Tibial artery (tissue), 4 donors: ENCODE data around the gene RSPH1.

Source experiments
- DNase-seq, 2 donors: peaks; one replicate each; pipeline ENCODE4 v3.0.0-alpha.2; 2019
- H3K27ac ChIP-seq, 2 donors: fragments of 200-600 bp; sonication (generic) in 1 of 2; 1 replicate in 1 of 2; 2 replicates in 1 of 2; pipeline ENCODE4 v1.5.1; 2018 to 2019; ENCODE audit warnings: mild to moderate bottlenecking in 1 of 2
- H3K27me3 ChIP-seq, 2 donors: fragments of 200-600 bp; sonication (generic) in 1 of 2; one replicate each; pipeline versions ENCODE4 v1.5.1 to v1.6.0; 2016 to 2019
- H3K36me3 ChIP-seq, 3 donors: fragments of 200-600 bp; sonication (generic) in 2 of 3; one replicate each; pipeline ENCODE4 v1.5.1; 2016 to 2019; ENCODE audit warnings: mild to moderate bottlenecking in 2 of 3
- H3K4me1 ChIP-seq, 4 donors: fragments of 200-600 bp; sonication (generic) in 2 of 4; 1 replicate in 3 of 4; 2 replicates in 1 of 4; pipeline ENCODE4 v1.5.1; 2016 to 2019
- H3K4me3 ChIP-seq, 2 donors: fragments of 200-600 bp; sonication (generic) in 1 of 2; 1 replicate in 1 of 2; 2 replicates in 1 of 2; pipeline ENCODE4 v1.5.1; 2018 to 2019; ENCODE audit warnings: mild to moderate bottlenecking in 2 of 2
- H3K9me3 ChIP-seq, 3 donors: fragments of 200-600 bp; sonication (generic) in 1 of 3; one replicate each; pipeline ENCODE4 v1.5.1; 2016 to 2019
- CTCF ChIP-seq, 2 experiments: fragments of 200-600 bp in 1 of 2; fragments of 450-650 bp in 1 of 2; IDR thresholded peaks; one replicate each; pipeline ENCODE4 v1.5.1; 2017 to 2019; ENCODE audit warnings: antibody characterized with exemption in 2 of 2, mild to moderate bottlenecking in 1 of 2, moderate library complexity in 1 of 2
- intact Hi-C: fragments of 100-400 bp; cut with DNase I; formaldehyde crosslinking; loops from one replicate; pipeline ENCODE4 v1.15.0; 2023; ENCODE audit warnings: low total_unique reads

Gene RSPH1

GRCh38 chr21:42432695-42433094 is 63.3 kb downstream of the RSPH1 start:
- TF ChIP-seq CTCF (IDR thresholded peaks at IDR 0.05), result no peak
- Histone ChIP-seq H3K27me3 (peaks cover 0 to 37% of the 10 kb centered on the region in 2 donors), H3K9me3 (peaks cover 0 to 19% (median 17%) of the 10 kb centered on the region in 3 donors), H3K36me3 (no peaks in the 10 kb centered on the region), H3K4me1 (no peaks in the 10 kb centered on the region), H3K4me3 (no peak overlapping the region), H3K27ac (no peak overlapping the region)
- DNase-seq, result no peak
- intact Hi-C loops, result no loop called here

- TF ChIP-seq CTCF (IDR thresholded peaks at IDR 0.05), result no peak
- H3K9me3 ChIP-seq, result peaks cover 0 to 19% (median 17%) of the 10 kb centered on the region in 3 donors
- H3K36me3 ChIP-seq, result no peaks in the 10 kb centered on the region
- no peak overlapping the region for H3K27ac ChIP-seq
- no peaks in the 10 kb centered on the region for H3K4me1 ChIP-seq
- peaks cover 0 to 38% of the 10 kb centered on the region in 2 donors for H3K27me3 ChIP-seq
- DNase-seq, result no peak
- H3K4me3 ChIP-seq, result no peak overlapping the region
- intact Hi-C loops, result no loop called here
Observed at GRCh38 chr21:42431196-42431595, 64.8 kb downstream of the RSPH1 start.

- intact Hi-C loops, result no loop called here
- TF ChIP-seq CTCF (IDR thresholded peaks at IDR 0.05), result no peak
- H3K36me3 ChIP-seq, result no peaks in the 10 kb centered on the region
Observed at GRCh38 chr21:42430521-42430920, 65.5 kb downstream of the RSPH1 start.

GRCh38 chr21:42429856-42430255 is 66.2 kb downstream of the RSPH1 start:
- Histone ChIP-seq H3K4me3 (no peak overlapping the region), H3K36me3 (no peaks in the 10 kb centered on the region), H3K9me3 (peaks cover 0 to 19% (median 17%) of the 10 kb centered on the region in 3 donors), H3K27me3 (peaks cover 0 to 41% of the 10 kb centered on the region in 2 donors), H3K4me1 (no peaks in the 10 kb centered on the region), H3K27ac (no peak overlapping the region)
- TF ChIP-seq CTCF (IDR thresholded peaks at IDR 0.05), result no peak
- peak in 1 of 2 donors; percentile 45 for DNase-seq
- intact Hi-C loops, result no loop called here

More at GRCh38 chr21:42430521-42430920, 65.5 kb downstream of the RSPH1 start:
- no peaks in the 10 kb centered on the region for H3K4me1 ChIP-seq
- peaks cover 0 to 40% of the 10 kb centered on the region in 2 donors for H3K27me3 ChIP-seq
- no peak overlapping the region for H3K27ac ChIP-seq
- peaks cover 0 to 19% (median 17%) of the 10 kb centered on the region in 3 donors for H3K9me3 ChIP-seq
- H3K4me3 ChIP-seq, result no peak overlapping the region
- DNase-seq, result no peak

- Histone ChIP-seq H3K4me1 (no peaks in the 10 kb centered on the region), H3K27ac (no peak overlapping the region), H3K4me3 (no peak overlapping the region), H3K27me3 (peaks cover 0 to 49% of the 10 kb centered on the region in 2 donors), H3K36me3 (no peaks in the 10 kb centered on the region), H3K9me3 (peaks cover 0 to 19% (median 17%) of the 10 kb centered on the region in 3 donors)
- no peak for TF ChIP-seq CTCF (IDR thresholded peaks at IDR 0.05)
- intact Hi-C loops, result no loop called here
- DNase-seq, result peak in 1 of 2 donors; percentile 21
Observed at GRCh38 chr21:42429021-42429420, 67.0 kb downstream of the RSPH1 start.
